Measurements from ENCODE around the gene IL4R.
A peak's percentile ranks its signal among the peaks of the same experiment; 100 is the strongest.

Gene IL4R

GRCh38 chr16:27313422-27314160 lies at the start of gene IL4R:
TSS of gene IL4R (plus strand) at chr16:27313974. CDS start at chr16:27340204, 26,230 bp downstream.
- TF ChIP-seq CTCF (IDR thresholded peaks at IDR 0.05; ENCODE audit: borderline replicate concordance, insufficient read depth, low read depth, low read length) = no peak
- peak within 1 kb of the TSS; percentile 77 for H3K4me3 ChIP-seq (ENCODE audit: low read depth, low read length)

GRCh38 chr16:27264151-27264550 lies 49.6 kb upstream of the IL4R start:
- H3K4me3 ChIP-seq (ENCODE audit: low read depth, low read length) = no peak overlapping the region
- TF ChIP-seq CTCF (IDR thresholded peaks at IDR 0.05; ENCODE audit: borderline replicate concordance, insufficient read depth, low read depth, low read length) = no peak

- TF ChIP-seq CTCF (IDR thresholded peaks at IDR 0.05; ENCODE audit: borderline replicate concordance, insufficient read depth, low read depth, low read length) = no peak
- no peak overlapping the region for H3K4me3 ChIP-seq (ENCODE audit: low read depth, low read length)
Observed at GRCh38 chr16:27265982-27266381, 47.8 kb upstream of the IL4R start.

GRCh38 chr16:27267037-27267677 lies 46.6 kb upstream of the IL4R start:
- TF ChIP-seq CTCF (IDR thresholded peaks at IDR 0.05; ENCODE audit: borderline replicate concordance, insufficient read depth, low read depth, low read length) = no peak
- no peak overlapping the region for H3K4me3 ChIP-seq (ENCODE audit: low read depth, low read length)

- no peak for TF ChIP-seq CTCF (IDR thresholded peaks at IDR 0.05; ENCODE audit: borderline replicate concordance, insufficient read depth, low read depth, low read length)
- peak within 1 kb of the TSS; percentile 66 for H3K4me3 ChIP-seq (ENCODE audit: low read depth, low read length)
Observed at GRCh38 chr16:27268376-27269299, 45.1 kb upstream of the IL4R start, which contains the start of gene NSMCE1. TSS of gene NSMCE1 (minus strand) at chr16:27268772. CDS start at chr16:27257570, 11,202 bp downstream.

GRCh38 chr16:27269300-27270150 lies 44.2 kb upstream of the IL4R start:
- no peak for TF ChIP-seq CTCF (IDR thresholded peaks at IDR 0.05; ENCODE audit: borderline replicate concordance, insufficient read depth, low read depth, low read length)

More at GRCh38 chr16:27269300-27270150, 44.2 kb upstream of the IL4R start:
- H3K4me3 ChIP-seq (ENCODE audit: low read depth, low read length) = peak overlapping the region; percentile 66

Measured in GM12875 (cell line).